Left cardiac atrium (tissue), 4 donors: ENCODE results near the gene ZNF526. TPM values are rescaled to one million over a fixed set of nuclear protein-coding genes. Genes with fewer than 3 reads are reported as not detected.

Experiments used
- ATAC-seq, 2 donors: fragments of 200-7000 bp; cut with Tn5 transposase; one replicate each; pipeline ENCODE4 v1.9.1; 2020; ENCODE audit warnings: mild to moderate bottlenecking in 2 of 2, moderate library complexity in 2 of 2
- DNase-seq: peaks from one replicate; pipeline ENCODE4 v3.0.0-alpha.2; 2020
- intact Hi-C, 2 donors: fragments of 100-400 bp; cut with DNase I; formaldehyde crosslinking; loops; one replicate each; pipeline versions ENCODE4 v1.14.1 to v1.15.1; 2022 to 2023
- total RNA-seq, 2 donors: library from RNA; stranded (reverse); fragmentation: NEBNext Ultra II Directional; extraction: Animal tissue kit (Norgen Biotek cat#: 25700); gene quantifications; one replicate each; pipeline ENCODE4 v1.2.1, GENCODE V29; 2021
- donor health status: DM: no; HTN: yes; CAD: no.
- donor health status: DM: no; HTN: yes; CAD: no; lungs with severe emphysema.
- donor health status: DM: yes; HTN: yes; CAD: no.
- donor health status: Dilated cardiomyopathy.

Gene ZNF526
- total RNA-seq, 2 donors from 2014 or later = 5.1 to 6.6 TPM

DNA sequence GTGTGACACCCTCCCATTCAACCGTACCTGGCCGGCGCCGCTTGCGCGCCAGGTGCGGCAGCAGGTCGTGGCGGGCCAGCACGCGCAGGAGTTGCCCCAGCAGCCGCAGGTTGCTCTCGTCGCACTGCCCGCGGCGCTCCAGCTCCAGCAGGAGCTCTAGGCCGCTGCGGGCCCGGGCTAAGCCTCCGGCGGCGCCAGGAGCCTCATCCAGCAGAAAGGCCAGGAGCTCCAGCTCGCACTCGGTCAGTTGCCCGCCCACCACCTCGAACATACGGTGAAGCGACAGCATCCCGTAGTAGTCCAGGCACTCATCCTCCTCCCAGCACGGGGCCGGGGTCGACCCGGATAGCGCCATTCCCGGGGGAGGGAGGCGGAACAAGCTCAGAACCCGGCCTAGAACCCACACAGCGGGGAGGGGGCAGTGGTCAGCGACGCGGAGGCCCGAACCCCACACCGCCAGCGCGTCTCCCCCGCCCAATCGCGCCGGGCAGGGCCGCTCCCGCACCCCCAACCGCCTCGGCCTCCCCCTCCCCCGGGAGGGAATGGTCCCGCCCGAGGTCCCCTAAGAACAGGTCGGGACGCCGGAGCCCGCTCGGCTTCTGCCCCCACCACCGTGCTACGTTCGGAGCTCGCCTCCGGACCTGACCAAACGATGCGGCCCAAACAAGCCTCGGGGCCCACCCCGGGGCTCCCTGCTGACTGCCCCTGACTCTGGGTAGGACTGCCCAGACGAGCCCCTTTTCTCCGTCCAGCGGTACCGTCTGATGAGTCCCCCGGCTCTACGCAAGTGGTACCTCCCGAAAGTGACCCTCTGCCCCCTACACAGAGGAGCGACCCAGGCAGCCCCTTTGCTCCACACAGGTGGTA lies 3.2 kb upstream of the ZNF526 start:
- intact Hi-C loops = no loop called here
- DNase-seq = peak; percentile 54
- peak; percentile 24 to 28 for ATAC-seq

DNA sequence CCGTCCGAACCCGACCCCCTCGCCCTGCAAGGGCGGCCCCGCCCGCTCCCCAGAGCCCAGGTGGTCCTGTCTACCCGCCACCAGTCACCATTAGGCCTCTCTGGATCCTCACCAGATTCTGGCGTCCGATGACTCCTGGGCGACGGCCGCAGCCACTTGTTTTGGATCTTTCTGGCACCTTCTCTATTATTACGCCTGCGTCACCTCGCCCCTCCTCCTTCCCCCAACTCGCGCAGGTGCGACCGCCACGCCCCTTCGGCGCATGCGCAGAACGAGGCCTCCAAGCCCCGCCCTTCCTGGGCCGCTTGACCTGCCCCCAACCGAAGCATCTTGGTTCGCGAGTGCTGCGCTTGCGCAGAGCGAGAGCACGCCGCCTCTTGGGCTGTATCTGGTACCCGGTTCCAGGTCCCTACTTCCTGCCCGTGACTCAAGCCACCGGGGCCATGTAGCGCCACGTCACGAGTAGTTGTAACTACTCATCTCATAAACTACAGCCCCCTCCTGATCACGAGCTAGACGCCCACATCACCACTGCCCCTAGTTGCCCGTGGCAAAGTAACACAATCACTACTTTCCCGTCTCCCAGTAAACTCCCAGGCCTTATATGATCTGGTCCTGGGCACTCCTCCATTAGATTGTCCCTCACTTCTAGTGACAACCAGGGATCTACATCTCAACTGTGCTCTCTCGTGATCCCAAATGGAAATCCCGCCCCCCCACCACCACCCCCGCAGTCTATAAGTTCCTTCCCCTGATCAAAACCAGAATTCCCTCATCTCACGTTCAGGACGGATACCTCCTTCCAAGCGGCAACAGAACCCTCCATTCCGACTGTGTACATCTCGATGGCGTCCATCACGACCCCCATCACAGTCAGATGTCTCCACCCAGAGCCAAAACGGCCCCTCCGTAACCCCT lies 2.3 kb upstream of the ZNF526 start, which contains the start of gene DEDD2:
Gene DEDD2 (minus strand): TSS at position 158 of the 918 bp plus-strand sequence. CDS start 670 bp downstream, outside the sequence.
- ATAC-seq (peak; percentile 80 to 87), DNase-seq (peak; percentile 97)
- intact Hi-C loops = no loop called here

DNA sequence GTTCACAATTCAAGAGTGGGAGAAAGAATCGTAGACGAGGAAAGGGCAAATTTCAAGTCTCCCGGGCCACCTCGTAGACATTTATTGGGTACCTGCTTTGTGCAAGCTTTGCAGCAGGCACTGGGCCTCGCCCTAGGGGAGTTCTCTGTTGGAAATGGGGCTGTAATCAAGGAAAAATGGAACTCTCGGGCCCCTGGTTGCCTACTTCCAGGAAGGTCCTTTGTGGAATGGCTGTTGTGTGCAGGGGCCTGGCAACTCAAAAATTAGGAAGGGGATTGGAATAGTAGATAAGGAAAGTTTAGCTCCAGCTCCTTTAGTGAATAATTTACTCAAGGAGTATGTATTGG lies 612 bp downstream of the ZNF526 start:
- no peak for ATAC-seq
- intact Hi-C loops = no loop called here
- no peak for DNase-seq

DNA sequence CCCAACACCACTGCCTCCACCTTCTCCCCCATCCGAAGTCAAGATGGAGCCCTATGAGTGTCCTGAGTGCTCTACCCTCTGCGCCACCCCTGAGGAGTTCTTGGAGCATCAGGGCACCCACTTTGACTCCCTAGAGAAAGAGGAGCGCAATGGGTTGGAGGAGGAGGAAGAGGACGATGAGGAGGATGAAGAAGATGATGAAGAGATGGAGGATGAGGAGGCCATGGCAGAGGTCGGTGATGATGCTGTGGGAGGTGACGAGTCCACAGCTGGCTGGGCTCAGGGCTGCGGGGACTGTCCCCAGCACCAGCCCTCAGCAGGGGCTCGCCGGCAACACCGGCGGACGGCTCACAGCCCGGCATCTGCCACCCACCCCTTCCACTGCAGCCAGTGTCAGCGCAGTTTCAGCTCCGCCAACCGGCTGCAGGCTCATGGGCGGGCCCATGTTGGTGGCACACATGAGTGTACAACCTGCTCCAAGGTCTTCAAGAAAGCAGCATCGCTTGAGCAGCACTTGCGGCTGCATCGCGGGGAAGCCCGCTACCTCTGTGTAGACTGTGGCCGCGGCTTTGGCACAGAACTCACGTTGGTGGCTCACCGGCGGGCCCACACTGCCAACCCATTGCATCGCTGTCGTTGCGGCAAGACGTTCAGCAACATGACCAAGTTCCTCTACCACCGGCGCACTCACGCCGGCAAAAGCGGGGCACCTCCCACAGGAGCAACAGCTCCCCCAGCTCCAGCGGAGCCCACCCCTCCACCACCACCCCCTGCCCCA lies 5.0 kb downstream of the ZNF526 start:
- intact Hi-C loops = no loop called here
- DNase-seq (no peak), ATAC-seq (no peak)

GRCh38 chr19:42225718-42226292 lies 5.7 kb downstream of the ZNF526 start:
- intact Hi-C loops = no loop called here
- ATAC-seq = no peak
- DNase-seq = no peak

DNA sequence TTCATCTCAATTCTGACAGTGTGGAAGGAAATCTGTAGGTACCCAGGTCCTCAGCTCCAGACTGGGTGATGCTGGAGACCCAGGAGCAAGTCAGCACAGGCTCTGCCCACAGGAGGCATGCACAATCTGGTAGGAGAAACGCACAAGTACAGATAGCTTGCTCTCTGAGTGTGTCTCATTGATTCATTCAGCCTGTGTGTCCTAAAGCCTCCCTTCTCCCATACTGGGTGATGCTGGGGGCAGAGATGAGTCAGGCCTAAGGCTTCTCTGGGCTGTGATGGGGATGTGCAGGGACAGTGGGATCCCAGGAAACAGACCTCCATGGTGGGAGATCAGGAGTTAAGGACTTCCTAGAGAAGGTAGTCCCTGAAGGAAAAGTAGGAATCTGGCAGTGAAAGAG lies 6.8 kb downstream of the ZNF526 start:
- no peak for ATAC-seq
- no peak for DNase-seq
- intact Hi-C loops = no loop called here

- no peak for ATAC-seq
- intact Hi-C loops = no loop called here
- DNase-seq = no peak
These were observed 8.5 kb downstream of the ZNF526 start for GRCh38 chr19:42228641-42229040.

DNA sequence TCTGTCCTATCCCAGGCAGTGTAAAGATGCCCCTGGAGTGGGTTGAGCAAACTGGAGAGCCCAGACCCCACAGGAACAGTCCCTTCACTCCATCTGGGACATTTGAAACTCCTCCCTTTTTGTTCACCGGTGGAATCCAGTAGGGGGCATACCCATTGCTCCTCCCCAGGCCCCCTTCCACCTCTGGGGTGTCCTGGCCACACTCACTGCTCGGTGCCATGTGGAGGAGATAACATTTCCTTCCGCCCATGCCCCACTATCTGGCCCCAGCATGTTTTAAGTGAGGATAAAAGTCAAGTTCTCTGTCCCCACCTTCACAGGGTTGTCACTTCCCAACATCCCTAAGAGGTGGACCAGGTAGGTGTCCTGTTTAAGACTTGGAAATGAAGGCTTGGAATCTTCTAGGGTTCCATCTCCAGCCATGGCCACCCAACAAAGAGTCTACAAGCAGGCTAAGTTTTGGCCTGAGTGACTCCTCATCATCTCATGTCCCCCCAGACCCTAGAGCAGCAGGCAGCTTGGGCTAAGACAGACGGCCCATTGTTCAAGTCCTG lies 9.3 kb downstream of the ZNF526 start:
- intact Hi-C loops = no loop called here
- DNase-seq (no peak), ATAC-seq (no peak)

- ATAC-seq = no peak
- intact Hi-C loops = no loop called here
- no peak for DNase-seq
These were observed 9.8 kb downstream of the ZNF526 start for GRCh38 chr19:42229855-42230351.

- intact Hi-C loops = no loop called here
- DNase-seq (no peak), ATAC-seq (no peak)
These were observed 10.5 kb downstream of the ZNF526 start for GRCh38 chr19:42230571-42230970.

DNA sequence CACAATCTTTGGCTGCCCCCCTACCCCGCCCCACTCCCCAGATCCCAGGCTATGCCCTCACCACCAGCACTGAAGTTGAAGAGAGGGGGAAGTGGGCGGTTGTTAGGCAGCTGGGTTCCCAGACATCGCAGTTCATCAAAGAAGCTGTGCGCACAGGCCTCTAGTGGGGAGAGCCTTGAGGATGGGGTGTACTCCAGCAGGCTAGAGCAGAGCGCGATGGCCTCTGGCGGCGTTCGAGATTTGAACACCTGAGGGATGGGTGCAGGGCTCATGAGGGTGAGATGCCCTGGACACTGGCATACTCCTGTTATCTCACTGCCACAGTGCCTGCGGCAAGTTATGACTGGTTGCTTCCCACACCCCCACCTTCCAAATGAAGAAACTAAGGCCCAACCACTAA lies 12.3 kb downstream of the ZNF526 start:
- no peak for DNase-seq
- no peak for ATAC-seq
- intact Hi-C loops = no loop called here

GRCh38 chr19:42233106-42233505 lies 13.0 kb downstream of the ZNF526 start:
- intact Hi-C loops = no loop called here
- ATAC-seq (no peak), DNase-seq (no peak)

- DNase-seq (no peak), ATAC-seq (no peak)
- intact Hi-C loops = no loop called here
These were observed 13.7 kb downstream of the ZNF526 start for GRCh38 chr19:42233678-42234292.

DNA sequence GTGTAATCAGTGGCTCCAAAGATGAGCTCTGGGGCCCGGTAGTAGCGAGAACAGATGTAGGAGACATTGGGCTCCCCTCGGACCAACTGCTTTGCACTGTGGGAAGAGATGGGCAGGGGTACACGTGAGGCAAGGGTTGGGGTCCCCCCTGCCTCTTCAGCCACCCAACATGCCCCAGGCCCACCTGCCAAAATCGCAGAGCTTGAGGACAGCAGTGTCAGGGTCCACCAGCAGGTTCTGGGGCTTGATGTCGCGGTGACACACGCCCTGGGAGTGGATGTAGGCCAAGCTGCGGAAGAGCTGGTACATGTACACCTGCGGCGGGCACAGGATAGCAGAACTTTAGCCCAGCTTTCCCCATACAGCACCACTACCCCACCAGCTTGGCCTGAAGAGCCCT lies 14.3 kb downstream of the ZNF526 start:
- ATAC-seq = no peak
- intact Hi-C loops = no loop called here
- no peak for DNase-seq

GRCh38 chr19:42235181-42235580 lies 15.1 kb downstream of the ZNF526 start:
- no peak for DNase-seq
- ATAC-seq = no peak
- intact Hi-C loops = no loop called here

GRCh38 chr19:42239544-42240220 lies 19.6 kb downstream of the ZNF526 start:
- intact Hi-C loops = no loop called here
- DNase-seq (no peak), ATAC-seq (no peak)

- ATAC-seq = no peak
- no peak for DNase-seq
- intact Hi-C loops = no loop called here
These were observed 21.2 kb downstream of the ZNF526 start for GRCh38 chr19:42241279-42241678.

DNA sequence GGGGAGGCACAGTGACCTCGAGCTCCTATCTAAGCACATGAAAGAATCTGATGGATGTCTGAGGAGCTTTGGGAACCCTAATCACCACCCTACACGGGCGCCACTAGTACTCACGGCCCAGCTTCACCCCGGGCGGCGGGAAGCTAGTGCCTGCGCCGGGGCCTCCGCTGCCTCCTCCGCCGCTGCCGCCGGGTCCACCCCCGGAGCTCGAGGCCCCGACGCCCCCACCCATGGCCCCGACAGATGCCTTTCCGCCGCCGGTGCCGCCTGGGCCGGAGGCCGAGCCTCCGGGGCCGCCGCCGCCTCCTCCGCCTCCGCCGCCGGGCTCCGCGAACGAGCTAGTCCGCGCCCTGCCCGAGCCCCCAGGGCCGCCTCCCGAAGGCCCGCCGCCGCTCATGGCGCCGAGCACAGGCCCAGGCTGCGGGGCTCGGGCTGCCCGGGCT lies 22.0 kb downstream of the ZNF526 start:
- ATAC-seq = no peak
- intact Hi-C loops = no loop called here

More for the DNA sequence above, 22.0 kb downstream of the ZNF526 start:
- DNase-seq = peak; percentile 50
